Uterus (tissue), 4 donors: ENCODE results near the gene OPN4. TPM values are rescaled to one million over a fixed set of nuclear protein-coding genes. Genes with fewer than 3 reads are reported as not detected.

Experiments
- DNase-seq, 2 donors: peaks; one replicate each; pipeline ENCODE4 v3.0.0-alpha.2; 2019 to 2020
- H3K27ac ChIP-seq, 2 donors: fragments of 200-600 bp; sonication (generic); 1 replicate in 1 of 2; 2 replicates in 1 of 2; pipeline ENCODE4 v1.5.1; 2016 to 2018
- H3K27me3 ChIP-seq, 2 donors: fragments of 200-600 bp; sonication (generic); one replicate each; pipeline ENCODE4 v1.5.1; 2018 to 2019; ENCODE audit warnings: control low read depth in 1 of 2
- H3K36me3 ChIP-seq, 2 donors: fragments of 200-600 bp; sonication (generic); one replicate each; pipeline ENCODE4 v1.5.1; 2019; ENCODE audit warnings: control low read depth in 1 of 2
- H3K4me1 ChIP-seq, 2 donors: fragments of 200-600 bp; sonication (generic); one replicate each; pipeline ENCODE4 v1.5.1; 2018 to 2019; ENCODE audit warnings: control low read depth in 1 of 2
- H3K4me3 ChIP-seq, 2 donors: fragments of 200-600 bp; sonication (generic); 1 replicate in 1 of 2; 2 replicates in 1 of 2; pipeline ENCODE4 v1.5.1; 2018 to 2019; ENCODE audit warnings: mild to moderate bottlenecking in 1 of 2
- H3K9me3 ChIP-seq, 2 donors: fragments of 200-600 bp; sonication (generic); one replicate each; pipeline ENCODE4 v1.5.1; 2019; ENCODE audit warnings: control low read depth in 1 of 2
- POLR2A ChIP-seq, 2 donors: fragments of 450-650 bp; IDR thresholded peaks; one replicate each; pipeline ENCODE4 v1.6.1; 2016; ENCODE audit warnings: antibody characterized with exemption in 2 of 2, mild to moderate bottlenecking in 1 of 2, moderate library complexity in 1 of 2
- intact Hi-C: fragments of 100-400 bp; cut with DNase I; formaldehyde crosslinking; loops from one replicate; pipeline ENCODE4 v1.15.1; 2023; ENCODE audit warnings: low total_unique reads
- total RNA-seq, 4 donors: library from RNA; depleted of rRNA in 3 of 4; stranded (reverse); fragments of >200 nt in 3 of 4; gene quantifications; one replicate each; pipeline versions ENCODE4 v1.1.0 to v1.2.4, GENCODE V29; 2014 to 2023
- TF ChIP-seq, protein P1 (sequence below), 4 experiments: fragments of 200-600 bp in 2 of 4; fragments of 450-650 bp in 2 of 4; sonication (generic) in 2 of 4; IDR thresholded peaks; one replicate each; pipeline ENCODE4 v1.5.1; 2016 to 2019; ENCODE audit warnings: antibody characterized with exemption in 4 of 4, mild to moderate bottlenecking in 2 of 4, moderate library complexity in 1 of 4
- donor health status: DM: yes; HTN: yes; CAD: no.

The OPN4 gene
- total RNA-seq, 4 donors from 2014 or later = not detected

DNA sequence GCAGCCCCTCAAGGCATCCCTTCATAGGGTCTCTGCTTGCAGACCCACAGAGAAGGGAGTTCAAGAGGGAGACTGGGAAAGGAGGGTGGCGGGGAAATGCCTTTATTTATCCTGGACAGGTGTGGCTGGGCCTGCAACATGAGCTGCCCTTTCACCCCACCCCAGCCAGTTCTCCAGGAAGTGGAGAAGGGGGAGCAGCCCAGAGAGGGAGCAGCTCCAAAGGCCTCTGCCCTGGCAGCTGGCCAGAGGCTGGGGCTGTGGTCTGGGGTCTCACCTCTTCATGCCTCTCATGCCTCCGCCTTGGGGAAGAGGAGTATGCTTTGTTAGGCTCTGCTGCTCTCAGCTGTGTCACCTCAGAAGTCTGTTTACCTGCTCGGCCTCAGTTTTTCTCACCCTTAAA lies 17.1 kb downstream of the OPN4 start:
- H3K4me1 ChIP-seq = no peaks in the 10 kb centered on the region
- no peaks in the 10 kb centered on the region for H3K9me3 ChIP-seq
- H3K27ac ChIP-seq = peak overlapping the region; percentile 73 to 84
- no peaks in the 10 kb centered on the region for H3K36me3 ChIP-seq
- intact Hi-C loops = no loop called here
- DNase-seq = no peak
- H3K27me3 ChIP-seq = no peaks in the 10 kb centered on the region
- TF ChIP-seq, protein P1, sequence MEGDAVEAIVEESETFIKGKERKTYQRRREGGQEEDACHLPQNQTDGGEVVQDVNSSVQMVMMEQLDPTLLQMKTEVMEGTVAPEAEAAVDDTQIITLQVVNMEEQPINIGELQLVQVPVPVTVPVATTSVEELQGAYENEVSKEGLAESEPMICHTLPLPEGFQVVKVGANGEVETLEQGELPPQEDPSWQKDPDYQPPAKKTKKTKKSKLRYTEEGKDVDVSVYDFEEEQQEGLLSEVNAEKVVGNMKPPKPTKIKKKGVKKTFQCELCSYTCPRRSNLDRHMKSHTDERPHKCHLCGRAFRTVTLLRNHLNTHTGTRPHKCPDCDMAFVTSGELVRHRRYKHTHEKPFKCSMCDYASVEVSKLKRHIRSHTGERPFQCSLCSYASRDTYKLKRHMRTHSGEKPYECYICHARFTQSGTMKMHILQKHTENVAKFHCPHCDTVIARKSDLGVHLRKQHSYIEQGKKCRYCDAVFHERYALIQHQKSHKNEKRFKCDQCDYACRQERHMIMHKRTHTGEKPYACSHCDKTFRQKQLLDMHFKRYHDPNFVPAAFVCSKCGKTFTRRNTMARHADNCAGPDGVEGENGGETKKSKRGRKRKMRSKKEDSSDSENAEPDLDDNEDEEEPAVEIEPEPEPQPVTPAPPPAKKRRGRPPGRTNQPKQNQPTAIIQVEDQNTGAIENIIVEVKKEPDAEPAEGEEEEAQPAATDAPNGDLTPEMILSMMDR (IDR thresholded peaks at IDR 0.05) = no peak
- no peak for TF ChIP-seq POLR2A (IDR thresholded peaks at IDR 0.05)
- no peak overlapping the region for H3K4me3 ChIP-seq

DNA sequence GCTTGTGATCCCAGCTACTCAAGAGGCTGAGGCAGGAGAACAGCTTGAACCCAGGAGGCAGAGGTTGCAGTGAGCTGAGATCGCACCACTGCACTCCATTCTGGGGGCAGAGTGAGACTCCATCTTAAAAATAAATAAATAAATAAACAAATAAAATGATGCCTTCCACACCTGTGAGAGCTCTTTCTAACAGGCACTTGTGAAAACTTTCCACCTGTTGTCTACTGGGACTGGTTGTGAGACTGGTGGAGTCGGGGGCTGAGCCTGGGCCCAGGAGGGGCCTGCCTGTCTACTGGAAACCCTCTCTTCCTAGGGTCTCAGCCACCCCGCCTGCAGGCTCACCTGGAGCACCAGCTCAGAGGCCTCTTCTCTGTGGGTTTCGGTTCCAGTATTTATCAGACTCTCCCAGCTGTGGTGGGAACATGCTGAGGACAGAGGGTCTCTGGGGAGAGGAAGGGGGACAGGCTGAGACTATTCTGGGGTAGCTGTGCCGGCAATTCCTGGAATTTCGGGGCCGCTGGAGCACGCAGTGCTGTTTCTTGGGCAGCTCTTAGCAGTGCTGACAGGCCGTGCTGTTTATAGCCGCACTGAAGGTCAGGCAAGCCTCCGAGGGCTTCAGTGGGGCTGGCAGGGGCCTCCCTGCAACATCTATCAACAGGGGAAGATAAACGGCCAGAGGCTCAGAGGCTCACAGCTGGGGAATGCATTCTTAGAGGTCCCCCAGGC lies 17.8 kb downstream of the OPN4 start:
- H3K9me3 ChIP-seq = no peaks in the 10 kb centered on the region
- no peaks in the 10 kb centered on the region for H3K27me3 ChIP-seq
- no peaks in the 10 kb centered on the region for H3K4me1 ChIP-seq
- DNase-seq = peak; percentile 59 to 65
- no peaks in the 10 kb centered on the region for H3K36me3 ChIP-seq
- intact Hi-C loops = no loop called here
- peak overlapping the region in 1 of 2 donors; percentile 2 for H3K4me3 ChIP-seq
- H3K27ac ChIP-seq = peak overlapping the region; percentile 55 to 84
- TF ChIP-seq, protein P1 (IDR thresholded peaks at IDR 0.05) = no peak
- no peak for TF ChIP-seq POLR2A (IDR thresholded peaks at IDR 0.05)

DNA sequence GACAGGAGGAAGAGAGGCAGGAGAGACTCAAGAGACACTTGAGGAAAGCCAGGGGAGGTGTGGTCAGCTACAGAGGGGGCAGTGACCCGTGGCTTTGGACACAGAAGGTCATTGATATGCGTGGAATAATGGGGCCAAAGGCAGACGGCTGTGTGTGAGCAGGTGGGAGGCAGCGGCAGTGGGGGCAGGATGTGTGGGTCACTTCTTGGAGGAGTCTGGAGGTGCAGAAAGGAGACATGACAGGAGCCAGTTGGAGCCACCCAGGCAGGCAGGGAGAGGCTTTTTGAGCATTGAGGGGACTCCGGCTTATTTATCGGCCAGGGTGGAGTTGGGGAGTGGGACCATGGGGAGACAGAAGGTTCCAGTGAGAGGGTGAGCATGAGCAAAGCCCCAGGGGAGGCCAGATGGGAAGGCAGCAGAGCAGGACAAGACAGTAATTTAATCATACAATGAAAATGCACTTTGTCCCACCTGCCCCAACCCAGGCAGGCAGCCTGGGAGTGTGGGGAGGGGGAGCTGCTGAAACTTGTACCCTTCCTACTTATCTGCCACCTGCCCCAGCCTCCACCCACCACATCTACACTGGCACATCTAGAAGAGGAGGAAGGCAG lies 19.0 kb downstream of the OPN4 start:
- peak overlapping the region; percentile 27 to 84 for H3K27ac ChIP-seq
- no peaks in the 10 kb centered on the region for H3K27me3 ChIP-seq
- no peak for TF ChIP-seq POLR2A (IDR thresholded peaks at IDR 0.05)
- TF ChIP-seq, protein P1 (IDR thresholded peaks at IDR 0.05) = no peak
- H3K4me3 ChIP-seq = no peak overlapping the region
- no peaks in the 10 kb centered on the region for H3K9me3 ChIP-seq
- no peaks in the 10 kb centered on the region for H3K4me1 ChIP-seq
- intact Hi-C loops = no loop called here
- no peak for DNase-seq
- H3K36me3 ChIP-seq = no peaks in the 10 kb centered on the region

DNA sequence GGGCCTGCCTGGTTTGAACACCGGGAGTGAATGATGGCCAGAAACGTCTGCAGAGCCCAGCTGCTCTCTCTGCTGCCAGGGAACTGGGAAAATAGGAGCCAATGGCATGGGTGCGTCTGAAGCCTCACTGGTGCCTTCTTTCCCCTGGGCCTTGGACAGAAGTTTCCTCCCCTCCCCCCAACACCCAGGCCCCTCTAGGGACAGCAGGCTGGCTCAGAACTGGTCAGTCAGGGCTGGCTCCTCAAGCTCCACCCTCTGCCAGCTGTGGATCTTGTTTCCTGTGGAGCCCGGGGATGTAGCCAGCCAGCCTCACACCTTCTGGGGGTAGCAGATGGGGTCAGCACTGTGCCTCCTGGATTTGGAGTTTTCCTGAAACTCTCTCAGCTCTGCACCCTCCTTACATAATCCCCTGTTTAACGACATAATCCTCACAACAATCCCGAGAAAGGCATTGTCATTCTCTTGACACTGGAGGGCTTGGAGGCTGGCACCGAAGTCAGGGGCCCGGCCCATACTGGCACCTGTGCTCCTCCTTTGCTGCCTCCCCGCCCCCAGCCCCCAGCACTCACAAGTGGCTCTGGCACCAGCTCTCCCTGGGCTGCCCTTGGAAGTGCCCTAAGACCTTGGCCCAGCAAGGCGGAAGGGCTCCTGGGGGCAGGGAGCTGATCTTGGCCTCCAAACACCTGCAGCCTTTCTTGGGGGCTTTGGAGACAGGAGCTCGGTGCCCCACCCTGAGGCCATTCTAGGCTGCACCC lies 19.7 kb downstream of the OPN4 start:
- Histone ChIP-seq H3K27me3 (no peaks in the 10 kb centered on the region), H3K4me1 (no peaks in the 10 kb centered on the region), H3K27ac (peak overlapping the region; percentile 27 to 84), H3K36me3 (no peaks in the 10 kb centered on the region), H3K9me3 (no peaks in the 10 kb centered on the region), H3K4me3 (no peak overlapping the region)
- intact Hi-C loops = no loop called here
- TF ChIP-seq, protein P1 (IDR thresholded peaks at IDR 0.05) = no peak
- no peak for TF ChIP-seq POLR2A (IDR thresholded peaks at IDR 0.05)
- DNase-seq = no peak

DNA sequence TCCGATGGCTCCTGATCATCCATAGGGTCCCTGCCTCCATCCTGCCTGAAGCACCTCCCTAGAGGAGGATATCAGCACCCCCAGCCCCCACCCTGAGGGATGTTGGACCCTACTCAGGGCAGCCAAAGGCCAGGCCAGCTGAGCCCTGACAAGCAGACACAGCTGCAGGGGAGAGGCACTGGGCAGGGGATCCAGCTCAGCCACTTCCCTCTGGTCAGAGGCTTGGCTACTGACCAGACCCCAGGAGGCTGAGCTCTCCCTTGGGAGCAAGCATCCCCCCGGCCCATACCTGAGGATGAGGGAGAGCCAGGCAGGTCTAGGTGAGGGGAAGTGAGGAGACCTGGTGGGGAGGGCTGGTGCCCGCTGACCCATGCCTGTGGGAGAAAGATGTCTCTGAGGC lies 20.6 kb downstream of the OPN4 start:
- H3K4me3 ChIP-seq = no peak overlapping the region
- no peak overlapping the region for H3K27ac ChIP-seq
- no peaks in the 10 kb centered on the region for H3K36me3 ChIP-seq
- no peaks in the 10 kb centered on the region for H3K27me3 ChIP-seq
- no peak for DNase-seq
- no peaks in the 10 kb centered on the region for H3K4me1 ChIP-seq
- TF ChIP-seq POLR2A (IDR thresholded peaks at IDR 0.05) = no peak
- TF ChIP-seq, protein P1 (IDR thresholded peaks at IDR 0.05) = no peak
- no peaks in the 10 kb centered on the region for H3K9me3 ChIP-seq
- intact Hi-C loops = no loop called here
